Spleen (tissue), 11 donors: ENCODE measurements around the gene EVC2. TPM values are rescaled to one million over a fixed set of nuclear protein-coding genes. Genes with fewer than 3 reads are reported as not detected.

Source experiments
- DNase-seq: peaks from one replicate; pipeline ENCODE4 v3.0.0-alpha.2; 2020
- H3K27ac ChIP-seq, 8 donors: fragments of 200-600 bp; sonication (generic) in 7 of 8; 1 replicate in 4 of 8; 2 replicates in 4 of 8; pipeline versions ENCODE4 v1.5.0 to v1.8.0; 2016 to 2021; ENCODE audit warnings: inconsistent platforms in 4 of 8, mild to moderate bottlenecking in 4 of 8, moderate library complexity in 1 of 8
- H3K27me3 ChIP-seq, 7 donors: fragments of 200-600 bp; sonication (generic) in 6 of 7; replicated peaks in 1 of 7; 1 replicate in 4 of 7; 2 replicates in 3 of 7; pipeline versions ENCODE4 v1.5.0 to v1.8.0; 2016 to 2021; ENCODE audit warnings: inconsistent platforms in 3 of 7, mild to moderate bottlenecking in 1 of 7
- H3K36me3 ChIP-seq, 6 donors: fragments of 200-600 bp; sonication (generic) in 5 of 6; 1 replicate in 4 of 6; 2 replicates in 2 of 6; pipeline versions ENCODE4 v1.5.0 to v1.8.0; 2016 to 2021; ENCODE audit warnings: inconsistent platforms in 2 of 6
- H3K4me1 ChIP-seq, 6 donors: fragments of 200-600 bp; sonication (generic) in 5 of 6; 1 replicate in 3 of 6; 2 replicates in 3 of 6; pipeline versions ENCODE4 v1.5.0 to v1.8.0; 2016 to 2021; ENCODE audit warnings: inconsistent platforms in 3 of 6
- H3K4me3 ChIP-seq, 8 donors: fragments of 200-600 bp; sonication (generic) in 7 of 8; 1 replicate in 4 of 8; 2 replicates in 4 of 8; pipeline versions ENCODE4 v1.5.0 to v1.8.0; 2016 to 2021; ENCODE audit warnings: inconsistent platforms in 4 of 8, mild to moderate bottlenecking in 4 of 8, moderate library complexity in 2 of 8
- H3K9me3 ChIP-seq, 8 donors: fragments of 200-600 bp; sonication (generic) in 7 of 8; 1 replicate in 4 of 8; 2 replicates in 4 of 8; pipeline versions ENCODE4 v1.5.0 to v1.8.0; 2016 to 2021; ENCODE audit warnings: inconsistent platforms in 4 of 8
- POLR2A ChIP-seq, 3 donors: fragments of 450-650 bp; IDR thresholded peaks; one replicate each; pipeline ENCODE4 v1.5.1; 2017; ENCODE audit warnings: antibody characterized with exemption in 3 of 3, mild to moderate bottlenecking in 1 of 3
- POLR2AphosphoS5 ChIP-seq, 3 donors: sonication (generic); formaldehyde crosslinking; IDR thresholded peaks; one replicate each; pipeline ENCODE4 v1.5.1; 2017; ENCODE audit warnings: antibody characterized with exemption in 3 of 3
- WGBS, 5 donors: extraction: QIAGEN DNeasy Blood & Tissue Kit in 3 of 5; methylation state at CpG; one replicate each; pipeline versions ENCODE4 v1.1.5 to v1.1.7; 2013 to 2018; 5-methylcytosine and 5-hydroxymethylcytosine counted together
- intact Hi-C: fragments of 100-400 bp; cut with DNase I; formaldehyde crosslinking; loops from one replicate; pipeline ENCODE4 v1.15.0; 2023; ENCODE audit warnings: low total_unique reads
- polyA plus RNA-seq, 3 donors: library from polyadenylated mRNA; stranded (reverse); fragments of 200-250 nt; gene quantifications; one replicate each; pipeline ENCODE4 v1.2.1, GENCODE V29; 2013
- total RNA-seq, 7 donors: library from RNA; depleted of rRNA in 3 of 7; stranded (reverse); fragments of >200 nt in 3 of 7; fragmentation: NEBNext Ultra II Directional in 4 of 7; extraction: Animal tissue kit (Norgen Biotek cat#: 25700) in 4 of 7; gene quantifications; one replicate each; pipeline versions ENCODE4 v1.1.0 to v1.2.1, GENCODE V29; 2016 to 2021
- TF ChIP-seq, protein P1 (sequence below), 11 experiments: fragments of 200-600 bp in 7 of 11; fragments of 450-650 bp in 4 of 11; sonication (generic) in 4 of 11; IDR thresholded peaks in 8 of 11; conservative IDR thresholded peaks in 3 of 11; 1 replicate in 7 of 11; 2 replicates in 4 of 11; pipeline versions ENCODE4 v1.4.0 to v1.8.0; 2016 to 2021; ENCODE audit warnings: antibody characterized with exemption in 11 of 11, inconsistent platforms in 4 of 11, mild to moderate bottlenecking in 1 of 11
- donor health status: healthy with polysubstance abuse.
- donor health status: DM: no; HTN: no; CAD: no; lungs with moderate emphysema.
- donor health status: DM: no; HTN: no; CAD: no.
- donor health status: Bipolar disorder and iron deficiency.
- donor health status: healthy.
- donor health status: DM: no; HTN: no; CAD: no.
- donor health status: DM: yes; HTN: yes; CAD: no.

EVC2 gene
- total and polyA plus RNA-seq, 10 donors = 0.30 to 4.4 (median 2.6) TPM

- no peaks in the 10 kb centered on the region for H3K9me3 ChIP-seq
- H3K4me3 ChIP-seq = no peak overlapping the region
- 81 to 93% (median 85%) methylated on average over 8 to 9 of the region's 9 CpGs for WGBS, 5 donors
- no peak for DNase-seq
- H3K4me1 ChIP-seq = no peaks in the 10 kb centered on the region
- TF ChIP-seq POLR2AphosphoS5 (IDR thresholded peaks at IDR 0.05) = no peak
- no peak for TF ChIP-seq POLR2A (IDR thresholded peaks at IDR 0.05)
- TF ChIP-seq, protein P1, sequence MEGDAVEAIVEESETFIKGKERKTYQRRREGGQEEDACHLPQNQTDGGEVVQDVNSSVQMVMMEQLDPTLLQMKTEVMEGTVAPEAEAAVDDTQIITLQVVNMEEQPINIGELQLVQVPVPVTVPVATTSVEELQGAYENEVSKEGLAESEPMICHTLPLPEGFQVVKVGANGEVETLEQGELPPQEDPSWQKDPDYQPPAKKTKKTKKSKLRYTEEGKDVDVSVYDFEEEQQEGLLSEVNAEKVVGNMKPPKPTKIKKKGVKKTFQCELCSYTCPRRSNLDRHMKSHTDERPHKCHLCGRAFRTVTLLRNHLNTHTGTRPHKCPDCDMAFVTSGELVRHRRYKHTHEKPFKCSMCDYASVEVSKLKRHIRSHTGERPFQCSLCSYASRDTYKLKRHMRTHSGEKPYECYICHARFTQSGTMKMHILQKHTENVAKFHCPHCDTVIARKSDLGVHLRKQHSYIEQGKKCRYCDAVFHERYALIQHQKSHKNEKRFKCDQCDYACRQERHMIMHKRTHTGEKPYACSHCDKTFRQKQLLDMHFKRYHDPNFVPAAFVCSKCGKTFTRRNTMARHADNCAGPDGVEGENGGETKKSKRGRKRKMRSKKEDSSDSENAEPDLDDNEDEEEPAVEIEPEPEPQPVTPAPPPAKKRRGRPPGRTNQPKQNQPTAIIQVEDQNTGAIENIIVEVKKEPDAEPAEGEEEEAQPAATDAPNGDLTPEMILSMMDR (IDR thresholded peaks at IDR 0.05 in 8 of 11, conservative IDR thresholded peaks at IDR 0.05 in 3 of 11) = no peak
- H3K36me3 ChIP-seq = peaks cover 0 to 9% (median 0%) of the 10 kb centered on the region in 6 donors
- peaks cover 0 to 4% (median 0%) of the 10 kb centered on the region in 7 donors for H3K27me3 ChIP-seq
- intact Hi-C loops = no loop called here
- no peak overlapping the region for H3K27ac ChIP-seq
These were observed 41.2 kb upstream of the EVC2 start for GRCh38 chr4:5749568-5749967.

DNA sequence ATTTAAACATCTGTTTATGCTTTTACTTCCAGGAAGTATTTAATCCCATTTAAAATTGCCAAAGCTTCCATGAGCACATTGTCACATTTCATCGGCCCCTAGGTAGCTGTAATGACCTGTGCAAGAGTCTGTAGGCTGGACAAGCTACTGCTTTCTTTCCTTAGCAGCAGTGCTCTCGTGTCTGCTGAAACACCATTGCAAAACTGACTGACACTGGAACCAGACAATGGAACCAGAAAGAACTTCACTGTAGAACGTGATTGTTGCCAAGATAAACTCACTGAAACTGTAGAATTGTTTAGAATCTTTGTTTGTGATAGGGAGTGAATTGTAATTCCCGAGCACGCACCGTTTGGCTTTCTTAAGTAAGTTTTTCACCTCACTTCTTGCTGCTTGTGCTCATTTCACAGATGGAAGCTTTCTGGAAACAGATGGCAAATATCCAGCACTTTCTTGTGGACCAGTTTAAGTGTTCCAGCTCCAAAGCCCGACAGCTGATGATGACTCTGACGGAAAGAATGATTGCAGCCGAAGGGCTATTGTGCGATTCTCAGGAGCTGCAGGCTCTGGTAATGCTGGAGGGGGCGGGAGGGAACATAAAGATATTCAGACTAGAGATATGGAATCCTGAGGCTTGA, 39.5 kb upstream of the EVC2 start:
- peak overlapping the region in 1 of 8 donors; percentile 24 for H3K27ac ChIP-seq
- intact Hi-C loops = no loop called here
- no peaks in the 10 kb centered on the region for H3K4me1 ChIP-seq
- 55 to 84% (median 66%) methylated on average over 11 of the region's 11 CpGs for WGBS, 5 donors
- H3K27me3 ChIP-seq = peaks cover 0 to 2% (median 0%) of the 10 kb centered on the region in 7 donors
- H3K4me3 ChIP-seq = no peak overlapping the region
- TF ChIP-seq, protein P1 (IDR thresholded peaks at IDR 0.05 in 8 of 11, conservative IDR thresholded peaks at IDR 0.05 in 3 of 11) = no peak
- no peak for TF ChIP-seq POLR2AphosphoS5 (IDR thresholded peaks at IDR 0.05)
- no peak for TF ChIP-seq POLR2A (IDR thresholded peaks at IDR 0.05)
- no peak for DNase-seq
- H3K9me3 ChIP-seq = no peaks in the 10 kb centered on the region
- H3K36me3 ChIP-seq = no peaks in the 10 kb centered on the region

DNA sequence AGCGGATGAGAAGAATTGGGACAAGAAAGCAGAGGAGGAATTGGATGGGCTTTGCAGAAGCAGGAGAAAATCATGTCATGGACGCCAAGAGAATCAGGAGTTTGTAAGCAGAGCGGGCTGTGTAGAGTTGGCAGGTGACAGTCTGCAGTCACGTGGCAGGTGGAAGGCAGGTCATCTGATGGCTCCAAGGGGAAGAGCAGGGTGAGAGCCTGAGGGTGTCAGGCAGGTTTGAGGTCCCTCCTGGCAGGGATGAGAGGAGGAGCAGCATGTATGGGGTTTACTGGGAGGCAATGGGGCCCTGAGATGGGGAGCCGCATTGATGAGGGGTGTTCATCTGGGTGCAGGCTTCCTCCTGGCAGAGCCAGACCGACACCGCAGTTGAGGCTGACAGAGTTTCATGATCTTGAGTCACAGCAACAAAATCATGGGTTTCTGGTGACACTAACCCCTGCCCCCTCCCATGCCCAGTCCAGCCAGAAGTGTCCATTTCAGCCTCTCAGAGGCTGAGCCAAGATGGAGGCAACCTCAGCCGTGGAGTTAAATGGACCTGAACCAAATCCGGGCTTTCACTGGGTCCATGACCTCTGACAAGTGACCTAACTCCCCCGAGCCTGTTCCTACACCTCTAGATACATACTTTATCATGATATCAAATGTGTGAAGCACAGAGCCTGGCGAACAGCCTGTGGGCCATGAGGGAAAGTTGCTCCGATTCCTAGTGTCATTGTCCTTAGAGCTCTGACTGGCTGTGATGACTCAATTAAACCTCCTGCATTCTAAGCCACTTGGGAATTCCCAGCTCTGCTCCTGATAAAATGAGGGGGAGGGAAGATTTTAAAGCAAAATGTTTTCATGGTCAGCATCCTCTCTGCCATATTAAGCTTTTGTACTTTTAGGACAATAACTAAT, 38.7 kb upstream of the EVC2 start:
- Histone ChIP-seq H3K4me1 (no peaks in the 10 kb centered on the region), H3K36me3 (no peaks in the 10 kb centered on the region), H3K27ac (peak overlapping the region in 2 of 8 donors; percentile 15 to 24), H3K27me3 (no peaks in the 10 kb centered on the region), H3K9me3 (no peaks in the 10 kb centered on the region), H3K4me3 (no peak overlapping the region)
- intact Hi-C loops = no loop called here
- TF ChIP-seq, protein P1 (IDR thresholded peaks at IDR 0.05 in 8 of 11, conservative IDR thresholded peaks at IDR 0.05 in 3 of 11) = no peak
- TF ChIP-seq POLR2A (IDR thresholded peaks at IDR 0.05) (no peak), POLR2AphosphoS5 (IDR thresholded peaks at IDR 0.05) (no peak)
- WGBS, 5 donors = 62 to 86% (median 74%) methylated on average over 11 to 12 of the region's 12 CpGs
- no peak for DNase-seq

- Histone ChIP-seq H3K27ac (no peak overlapping the region), H3K36me3 (no peaks in the 10 kb centered on the region), H3K4me3 (no peak overlapping the region), H3K4me1 (no peaks in the 10 kb centered on the region), H3K27me3 (no peaks in the 10 kb centered on the region), H3K9me3 (no peaks in the 10 kb centered on the region)
- TF ChIP-seq POLR2A (IDR thresholded peaks at IDR 0.05) (no peak), POLR2AphosphoS5 (IDR thresholded peaks at IDR 0.05) (no peak)
- TF ChIP-seq, protein P1 (IDR thresholded peaks at IDR 0.05 in 8 of 11, conservative IDR thresholded peaks at IDR 0.05 in 3 of 11) = no peak
- 72 to 88% (median 82%) methylated on average over 5 of the region's 5 CpGs for WGBS, 5 donors
- intact Hi-C loops = no loop called here
- no peak for DNase-seq
These were observed 37.9 kb upstream of the EVC2 start for GRCh38 chr4:5746250-5746649.
